Endothelial cell (in vitro differentiated cells): Measurements from ENCODE around the gene GDPD5. TPM values are rescaled to one million over a fixed set of nuclear protein-coding genes. Genes with fewer than 3 reads are reported as not detected.
A peak's percentile ranks its signal among the peaks of the same experiment; 100 is the strongest.

Experiments used
- DNase-seq: peaks from one replicate; pipeline ENCODE4 v3.0.0; 2021; ENCODE audit warnings: low spot score
- H3K27ac Mint-ChIP-seq: one replicate; pipeline ENCODE4 v1.8.0; 2021; ENCODE audit warnings: mixed read lengths, inconsistent platforms; ENCODE audit not compliant: unreplicated experiment
- H3K27me3 Mint-ChIP-seq: one replicate; pipeline ENCODE4 v1.8.0; 2021; ENCODE audit warnings: mild to moderate bottlenecking, moderate library complexity, mixed read lengths, inconsistent platforms; ENCODE audit not compliant: unreplicated experiment
- H3K36me3 Mint-ChIP-seq: one replicate; pipeline ENCODE4 v1.8.0; 2021; ENCODE audit warnings: mild to moderate bottlenecking, low read depth, mixed read lengths, inconsistent platforms; ENCODE audit not compliant: unreplicated experiment
- H3K4me1 Mint-ChIP-seq: one replicate; pipeline ENCODE4 v1.8.0; 2021; ENCODE audit warnings: mild to moderate bottlenecking, mixed read lengths, inconsistent platforms; ENCODE audit not compliant: unreplicated experiment
- H3K4me3 Mint-ChIP-seq: one replicate; pipeline ENCODE4 v1.8.0; 2021; ENCODE audit warnings: mild to moderate bottlenecking, mixed read lengths, inconsistent platforms; ENCODE audit not compliant: unreplicated experiment
- H3K9me3 Mint-ChIP-seq: one replicate; pipeline ENCODE4 v1.8.0; 2021; ENCODE audit warnings: mixed read lengths, inconsistent platforms; ENCODE audit not compliant: unreplicated experiment
- total RNA-seq: library from RNA; stranded (reverse); fragmentation: NEBNext Ultra II Directional; extraction: Animal tissue kit (Norgen Biotek cat#: 25700); gene quantifications from one replicate; pipeline ENCODE4 v1.2.1, GENCODE V29; 2021; ENCODE audit not compliant: unreplicated experiment
- TF ChIP-seq, protein P1 (sequence below): fragments of 200-600 bp; sonication (generic); IDR thresholded peaks from one replicate; pipeline ENCODE4 v1.5.0; 2021; ENCODE audit warnings: antibody characterized with exemption; ENCODE audit not compliant: unreplicated experiment

Gene GDPD5
- total RNA-seq, 1 donor from 2014 or later, result 674 TPM

DNA sequence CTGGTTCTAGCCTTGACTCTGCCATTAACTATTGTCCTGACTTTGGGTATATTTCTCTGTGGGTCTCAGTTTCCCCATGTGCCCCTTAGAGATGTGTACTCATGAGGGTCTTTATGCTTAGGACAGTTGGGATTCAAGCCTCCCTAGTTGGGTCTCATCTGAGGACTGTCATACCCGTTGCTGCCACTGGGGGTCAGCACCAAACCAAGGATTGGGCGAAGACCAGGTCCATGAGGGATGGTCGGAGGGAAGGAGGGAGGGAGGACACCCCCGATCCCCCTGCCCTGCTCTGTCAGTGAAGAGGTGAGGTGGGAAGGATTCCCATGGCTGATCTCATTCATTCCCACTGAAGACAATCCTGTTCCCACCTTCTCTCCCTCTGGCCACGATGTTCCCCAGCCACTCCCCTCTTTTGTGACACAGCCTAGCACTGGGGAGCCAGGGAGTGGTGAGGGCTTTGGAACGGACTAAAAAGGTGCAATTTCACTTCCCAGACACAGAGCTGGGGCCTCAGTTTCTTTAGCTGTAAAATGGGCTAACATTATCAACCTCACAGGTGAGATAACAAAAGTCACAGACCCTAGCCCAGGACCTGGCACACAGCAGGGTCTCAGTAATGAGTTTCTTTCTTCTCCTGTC lies 80.3 kb downstream of the GDPD5 start:
- peak overlapping the region; percentile 79 for H3K4me3 Mint-ChIP-seq
- peaks cover 21% of the 10 kb centered on the region for H3K27me3 Mint-ChIP-seq
- TF ChIP-seq, protein P1, sequence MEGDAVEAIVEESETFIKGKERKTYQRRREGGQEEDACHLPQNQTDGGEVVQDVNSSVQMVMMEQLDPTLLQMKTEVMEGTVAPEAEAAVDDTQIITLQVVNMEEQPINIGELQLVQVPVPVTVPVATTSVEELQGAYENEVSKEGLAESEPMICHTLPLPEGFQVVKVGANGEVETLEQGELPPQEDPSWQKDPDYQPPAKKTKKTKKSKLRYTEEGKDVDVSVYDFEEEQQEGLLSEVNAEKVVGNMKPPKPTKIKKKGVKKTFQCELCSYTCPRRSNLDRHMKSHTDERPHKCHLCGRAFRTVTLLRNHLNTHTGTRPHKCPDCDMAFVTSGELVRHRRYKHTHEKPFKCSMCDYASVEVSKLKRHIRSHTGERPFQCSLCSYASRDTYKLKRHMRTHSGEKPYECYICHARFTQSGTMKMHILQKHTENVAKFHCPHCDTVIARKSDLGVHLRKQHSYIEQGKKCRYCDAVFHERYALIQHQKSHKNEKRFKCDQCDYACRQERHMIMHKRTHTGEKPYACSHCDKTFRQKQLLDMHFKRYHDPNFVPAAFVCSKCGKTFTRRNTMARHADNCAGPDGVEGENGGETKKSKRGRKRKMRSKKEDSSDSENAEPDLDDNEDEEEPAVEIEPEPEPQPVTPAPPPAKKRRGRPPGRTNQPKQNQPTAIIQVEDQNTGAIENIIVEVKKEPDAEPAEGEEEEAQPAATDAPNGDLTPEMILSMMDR, result peak; percentile 98
- DNase-seq, result peak; percentile 83
- H3K4me1 Mint-ChIP-seq, result peaks cover 18% of the 10 kb centered on the region
- H3K27ac Mint-ChIP-seq, result peak overlapping the region; percentile 61
- H3K36me3 Mint-ChIP-seq, result peaks cover 44% of the 10 kb centered on the region
- no peaks in the 10 kb centered on the region for H3K9me3 Mint-ChIP-seq

DNA sequence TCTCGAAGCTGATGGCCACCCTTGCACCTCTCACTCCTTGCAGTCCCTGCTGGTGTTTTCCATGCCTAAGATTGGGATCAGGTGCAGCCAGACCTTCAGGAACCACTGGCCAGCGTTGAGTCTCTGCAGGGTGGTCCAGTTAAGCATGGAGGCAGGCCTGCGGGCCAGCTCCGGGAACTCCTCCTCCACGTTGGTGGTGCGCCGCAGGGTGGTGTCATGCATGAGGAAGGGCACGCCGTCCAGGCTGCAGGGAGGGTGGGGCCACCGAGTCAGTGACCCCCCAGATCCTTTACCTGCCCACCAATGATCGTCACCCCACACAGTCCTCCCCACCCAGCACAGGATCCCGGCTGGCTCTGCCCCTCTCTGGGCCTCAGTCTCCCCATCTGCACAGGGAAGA lies 82.7 kb downstream of the GDPD5 start:
- H3K4me1 Mint-ChIP-seq, result peaks cover 31% of the 10 kb centered on the region
- H3K4me3 Mint-ChIP-seq, result no peak overlapping the region
- no peak overlapping the region for H3K27ac Mint-ChIP-seq
- peaks cover 28% of the 10 kb centered on the region for H3K27me3 Mint-ChIP-seq
- H3K36me3 Mint-ChIP-seq, result peaks cover 55% of the 10 kb centered on the region
- no peak for DNase-seq
- TF ChIP-seq, protein P1, result no peak
- H3K9me3 Mint-ChIP-seq, result no peaks in the 10 kb centered on the region

DNA sequence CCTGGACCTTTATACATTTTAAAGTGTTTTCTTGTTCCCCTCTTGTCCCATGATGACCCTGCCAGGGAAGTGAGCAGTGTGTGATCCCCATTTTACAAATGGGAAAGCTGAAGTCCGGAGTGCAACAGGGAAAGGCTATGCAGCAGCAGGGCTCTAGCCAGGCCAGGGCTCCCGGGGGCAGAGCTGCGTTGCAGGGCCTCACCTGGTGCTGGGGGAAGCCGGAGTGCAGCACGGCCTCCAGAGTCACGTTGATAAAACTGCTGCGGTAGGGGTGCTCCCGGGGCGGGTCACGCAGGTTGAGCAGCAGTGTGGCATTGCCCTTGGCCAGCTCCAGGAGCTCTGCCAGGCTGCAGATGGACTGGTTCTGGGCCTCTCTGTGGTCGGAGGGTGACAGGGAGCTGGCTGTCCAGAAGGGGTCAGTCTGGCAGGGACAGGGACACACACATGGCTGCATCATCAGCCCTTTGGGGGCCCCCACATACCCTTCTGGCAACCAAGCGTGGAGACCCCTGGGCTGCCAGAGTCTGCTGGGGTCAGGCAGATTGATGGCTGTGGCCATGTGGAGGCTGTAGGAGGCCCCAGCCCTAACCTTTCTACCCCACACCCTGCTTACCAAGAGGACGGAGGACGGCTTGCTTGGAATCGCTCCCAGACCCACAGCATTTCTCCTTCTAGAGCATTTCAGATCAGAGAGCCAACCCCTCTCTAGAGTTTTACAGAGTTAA lies 83.4 kb downstream of the GDPD5 start:
- peaks cover 31% of the 10 kb centered on the region for H3K4me1 Mint-ChIP-seq
- H3K27ac Mint-ChIP-seq, result peak overlapping the region; percentile 48

DNA sequence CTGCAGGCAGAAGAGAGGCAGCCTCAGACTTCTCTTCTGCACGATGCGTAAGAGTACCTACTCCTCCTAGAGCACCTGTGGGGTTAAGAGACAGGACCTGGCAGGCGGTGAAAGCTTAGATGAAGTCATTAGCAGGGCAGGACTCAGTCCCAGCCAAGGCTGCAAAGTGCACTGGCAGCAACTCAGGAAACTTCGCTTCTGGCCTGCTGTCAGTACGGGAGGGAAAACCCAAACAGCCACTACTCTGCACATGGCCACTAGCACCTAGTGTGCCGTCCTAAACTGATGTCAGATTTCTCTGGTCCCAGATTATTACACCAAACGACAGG lies 84.0 kb downstream of the GDPD5 start:
- no peak for DNase-seq
- TF ChIP-seq, protein P1, result no peak
- H3K27me3 Mint-ChIP-seq, result peaks cover 32% of the 10 kb centered on the region
- H3K27ac Mint-ChIP-seq, result peak overlapping the region; percentile 48
- H3K4me1 Mint-ChIP-seq, result peaks cover 31% of the 10 kb centered on the region
- peaks cover 68% of the 10 kb centered on the region for H3K36me3 Mint-ChIP-seq
- peak overlapping the region; percentile 47 for H3K4me3 Mint-ChIP-seq
- H3K9me3 Mint-ChIP-seq, result no peaks in the 10 kb centered on the region

More for the DNA sequence above, 83.4 kb downstream of the GDPD5 start:
- H3K9me3 Mint-ChIP-seq, result no peaks in the 10 kb centered on the region
- TF ChIP-seq, protein P1, result no peak
- peaks cover 31% of the 10 kb centered on the region for H3K27me3 Mint-ChIP-seq
- peak overlapping the region; percentile 47 for H3K4me3 Mint-ChIP-seq
- DNase-seq, result no peak
- peaks cover 62% of the 10 kb centered on the region for H3K36me3 Mint-ChIP-seq
